ELR (cell line): Measurements from ENCODE around the gene TLDC2.
A peak's percentile ranks its signal among the peaks of the same experiment; 100 is the strongest.
"Not testable (repeated sequence)": the region's sequence is repeated elsewhere in the genome, so short reads cannot be mapped to it uniquely, and the experiment has no call there.

Experiments used
- DNase-seq: peaks from one replicate; pipeline ENCODE4 v3.0.0-alpha.2; 2015; ENCODE audit warnings: low read depth

TLDC2 gene

GRCh38 chr20:36866681-36867495 is 9.1 kb upstream of the TLDC2 start:
- peak; percentile 64 for DNase-seq

- DNase-seq: no peak
These were observed 4.0 kb upstream of the TLDC2 start for GRCh38 chr20:36871640-36872570.

GRCh38 chr20:36872852-36873251 is 3.1 kb upstream of the TLDC2 start:
- no peak for DNase-seq

- no peak for DNase-seq
These were observed 2.3 kb upstream of the TLDC2 start for GRCh38 chr20:36873498-36874189.

- not testable (repeated sequence) for DNase-seq
These were observed 845 bp upstream of the TLDC2 start for GRCh38 chr20:36875093-36875492.

GRCh38 chr20:36876473-36876833 is 515 bp downstream of the TLDC2 start:
- no peak for DNase-seq

- DNase-seq: no peak
These were observed 3.0 kb downstream of the TLDC2 start for GRCh38 chr20:36878941-36879340.

- no peak for DNase-seq
These were observed 4.9 kb downstream of the TLDC2 start for GRCh38 chr20:36880741-36881250.

GRCh38 chr20:36881331-36881730 is 5.4 kb downstream of the TLDC2 start:
- DNase-seq: no peak

GRCh38 chr20:36881888-36882287 is 6.0 kb downstream of the TLDC2 start:
- DNase-seq: peak; percentile 29

GRCh38 chr20:36883977-36884535 is 8.1 kb downstream of the TLDC2 start:
- no peak for DNase-seq

GRCh38 chr20:36885356-36885755 is 9.4 kb downstream of the TLDC2 start:
- peak; percentile 62 for DNase-seq

GRCh38 chr20:36886859-36887751 is 11.2 kb downstream of the TLDC2 start:
- DNase-seq: peak; percentile 89

GRCh38 chr20:36887752-36888090 is 11.8 kb downstream of the TLDC2 start:
- DNase-seq: peak; percentile 63

- DNase-seq: no peak
These were observed 13.1 kb downstream of the TLDC2 start for GRCh38 chr20:36888880-36889516.

- no peak for DNase-seq
These were observed 14.6 kb downstream of the TLDC2 start for GRCh38 chr20:36890586-36890985.

- DNase-seq: no peak
These were observed 15.3 kb downstream of the TLDC2 start for GRCh38 chr20:36891211-36891610.

- no peak for DNase-seq
These were observed 17.9 kb downstream of the TLDC2 start for GRCh38 chr20:36893801-36894200.

GRCh38 chr20:36895036-36895435 is 19.1 kb downstream of the TLDC2 start:
- DNase-seq: no peak

- DNase-seq: no peak
These were observed 28.8 kb downstream of the TLDC2 start for GRCh38 chr20:36904690-36905089.
